ENCODE data around the gene HMG20A.

The HMG20A gene

GRCh38 chr15:77481670-77482069, 61.0 kb downstream of the HMG20A start:
- Histone ChIP-seq H3K9ac (ENCODE audit: low read length) (no peak overlapping the region), H3K9me3 (ENCODE audit: insufficient read depth, low read depth, low read length) (no peaks in the 10 kb centered on the region), H4K8ac (ENCODE audit: low read depth, low read length) (no peak overlapping the region), H3K79me2 (ENCODE audit: control insufficient read depth, insufficient read depth, low read length, poor library complexity) (no peaks in the 10 kb centered on the region), H3K27me3 (ENCODE audit: insufficient read depth, low read length) (no peaks in the 10 kb centered on the region), H2BK120ac (ENCODE audit: insufficient read depth, low read length, poor library complexity) (no peak overlapping the region), H3K18ac (ENCODE audit: low read length) (no peak overlapping the region), H3K4ac (ENCODE audit: low read depth, low read length) (no peak overlapping the region), H2AFZ (ENCODE audit: insufficient read depth, low read length, poor library complexity) (no peak overlapping the region), H4K91ac (ENCODE audit: low read depth, low read length) (no peak overlapping the region), H3K14ac (ENCODE audit: low read length) (no peak overlapping the region), H3K79me1 (ENCODE audit: low read length) (no peaks in the 10 kb centered on the region), H3K27ac (ENCODE audit: low read depth, low read length) (no peak overlapping the region), H2BK5ac (ENCODE audit: low read depth, low read length, poor library complexity) (no peak overlapping the region), H4K12ac (ENCODE audit: low read depth, low read length) (no peak overlapping the region), H3K23ac (ENCODE audit: low read length) (no peak overlapping the region), H3K4me2 (ENCODE audit: low read length) (no peak overlapping the region), H3K4me1 (ENCODE audit: control insufficient read depth in 1 of 2, insufficient read depth in 2 of 2, low read length in 2 of 2) (peaks cover 0 to 2% of the 10 kb centered on the region in 2 experiments), H3K36me3 (ENCODE audit: control insufficient read depth in 1 of 2, insufficient read depth in 2 of 2, low read length in 2 of 2) (peaks cover 12 to 21% of the 10 kb centered on the region in 2 experiments), H2BK12ac (ENCODE audit: low read length) (no peak overlapping the region), H2AK5ac (ENCODE audit: low read length) (no peak overlapping the region), H3K4me3 (ENCODE audit: low read depth, low read length) (no peak overlapping the region)
- no peak for DNase-seq
- WGBS (ENCODE audit: extremely low coverage, insufficient coverage, insufficient read length) = no CpG with 5 or more reads among the region's 1 CpG

GRCh38 chr15:77482570-77482969, 61.9 kb downstream of the HMG20A start:
- Histone ChIP-seq H2AK5ac (ENCODE audit: low read length) (no peak overlapping the region), H3K14ac (ENCODE audit: low read length) (no peak overlapping the region), H3K18ac (ENCODE audit: low read length) (no peak overlapping the region), H3K4ac (ENCODE audit: low read depth, low read length) (no peak overlapping the region), H2BK5ac (ENCODE audit: low read depth, low read length, poor library complexity) (no peak overlapping the region), H3K4me3 (ENCODE audit: low read depth, low read length) (no peak overlapping the region), H3K4me1 (ENCODE audit: control insufficient read depth in 1 of 2, insufficient read depth in 2 of 2, low read length in 2 of 2) (peaks cover 0 to 2% of the 10 kb centered on the region in 2 experiments), H3K79me2 (ENCODE audit: control insufficient read depth, insufficient read depth, low read length, poor library complexity) (no peaks in the 10 kb centered on the region), H3K27me3 (ENCODE audit: insufficient read depth, low read length) (no peaks in the 10 kb centered on the region), H2BK12ac (ENCODE audit: low read length) (no peak overlapping the region), H3K9me3 (ENCODE audit: insufficient read depth, low read depth, low read length) (no peaks in the 10 kb centered on the region), H3K36me3 (ENCODE audit: control insufficient read depth in 1 of 2, insufficient read depth in 2 of 2, low read length in 2 of 2) (peaks cover 12 to 21% of the 10 kb centered on the region in 2 experiments), H4K8ac (ENCODE audit: low read depth, low read length) (no peak overlapping the region), H2BK120ac (ENCODE audit: insufficient read depth, low read length, poor library complexity) (no peak overlapping the region), H2AFZ (ENCODE audit: insufficient read depth, low read length, poor library complexity) (no peak overlapping the region), H3K9ac (ENCODE audit: low read length) (no peak overlapping the region), H3K23ac (ENCODE audit: low read length) (no peak overlapping the region), H3K27ac (ENCODE audit: low read depth, low read length) (no peak overlapping the region), H3K4me2 (ENCODE audit: low read length) (no peak overlapping the region), H4K12ac (ENCODE audit: low read depth, low read length) (no peak overlapping the region), H4K91ac (ENCODE audit: low read depth, low read length) (no peak overlapping the region), H3K79me1 (ENCODE audit: low read length) (no peaks in the 10 kb centered on the region)
- peak in 1 of 2 donors; percentile 25 for DNase-seq
- 100% methylated on average over 2 of the region's 2 CpGs for WGBS (ENCODE audit: extremely low coverage, insufficient coverage, insufficient read length)

- peaks cover 9 to 16% of the 10 kb centered on the region in 2 experiments for H3K36me3 ChIP-seq (ENCODE audit: control insufficient read depth in 1 of 2, insufficient read depth in 2 of 2, low read length in 2 of 2)
- H3K9ac ChIP-seq (ENCODE audit: low read length) = no peak overlapping the region
- H3K79me2 ChIP-seq (ENCODE audit: control insufficient read depth, insufficient read depth, low read length, poor library complexity) = no peaks in the 10 kb centered on the region
- peaks cover 0 to 2% of the 10 kb centered on the region in 2 experiments for H3K4me1 ChIP-seq (ENCODE audit: control insufficient read depth in 1 of 2, insufficient read depth in 2 of 2, low read length in 2 of 2)
- no peak overlapping the region for H4K8ac ChIP-seq (ENCODE audit: low read depth, low read length)
- no peak overlapping the region for H2AK5ac ChIP-seq (ENCODE audit: low read length)
- no peak overlapping the region for H2BK12ac ChIP-seq (ENCODE audit: low read length)
- H3K79me1 ChIP-seq (ENCODE audit: low read length) = no peaks in the 10 kb centered on the region
- no peak overlapping the region for H3K23ac ChIP-seq (ENCODE audit: low read length)
- no peak overlapping the region for H3K4me3 ChIP-seq (ENCODE audit: low read depth, low read length)
- no peak overlapping the region for H2BK120ac ChIP-seq (ENCODE audit: insufficient read depth, low read length, poor library complexity)
- no CpG with 5 or more reads among the region's 1 CpG for whole genome bisulfite sequencing (ENCODE audit: extremely low coverage, insufficient coverage, insufficient read length)
- H2AFZ ChIP-seq (ENCODE audit: insufficient read depth, low read length, poor library complexity) = no peak overlapping the region
- H4K91ac ChIP-seq (ENCODE audit: low read depth, low read length) = no peak overlapping the region
- no peak overlapping the region for H3K27ac ChIP-seq (ENCODE audit: low read depth, low read length)
- DNase-seq = no peak
- no peak overlapping the region for H4K12ac ChIP-seq (ENCODE audit: low read depth, low read length)
- H3K18ac ChIP-seq (ENCODE audit: low read length) = no peak overlapping the region
- H3K14ac ChIP-seq (ENCODE audit: low read length) = no peak overlapping the region
- H3K4ac ChIP-seq (ENCODE audit: low read depth, low read length) = no peak overlapping the region
- H3K9me3 ChIP-seq (ENCODE audit: insufficient read depth, low read depth, low read length) = no peaks in the 10 kb centered on the region
- no peak overlapping the region for H2BK5ac ChIP-seq (ENCODE audit: low read depth, low read length, poor library complexity)
- no peaks in the 10 kb centered on the region for H3K27me3 ChIP-seq (ENCODE audit: insufficient read depth, low read length)
- no peak overlapping the region for H3K4me2 ChIP-seq (ENCODE audit: low read length)
Observed at GRCh38 chr15:77483425-77484140, 62.9 kb downstream of the HMG20A start.

- no peak overlapping the region for H4K8ac ChIP-seq (ENCODE audit: low read depth, low read length)
- peaks cover 6 to 13% of the 10 kb centered on the region in 2 experiments for H3K36me3 ChIP-seq (ENCODE audit: control insufficient read depth in 1 of 2, insufficient read depth in 2 of 2, low read length in 2 of 2)
- no peak overlapping the region for H2AFZ ChIP-seq (ENCODE audit: insufficient read depth, low read length, poor library complexity)
- H2AK5ac ChIP-seq (ENCODE audit: low read length) = no peak overlapping the region
- H3K4me1 ChIP-seq (ENCODE audit: control insufficient read depth in 1 of 2, insufficient read depth in 2 of 2, low read length in 2 of 2) = peaks cover 3 to 6% of the 10 kb centered on the region in 2 experiments
- H3K4me3 ChIP-seq (ENCODE audit: low read depth, low read length) = no peak overlapping the region
- H3K79me1 ChIP-seq (ENCODE audit: low read length) = no peaks in the 10 kb centered on the region
- H3K9me3 ChIP-seq (ENCODE audit: insufficient read depth, low read depth, low read length) = no peaks in the 10 kb centered on the region
- no peaks in the 10 kb centered on the region for H3K79me2 ChIP-seq (ENCODE audit: control insufficient read depth, insufficient read depth, low read length, poor library complexity)
- DNase-seq = no peak
- H2BK12ac ChIP-seq (ENCODE audit: low read length) = no peak overlapping the region
- no peak overlapping the region for H3K18ac ChIP-seq (ENCODE audit: low read length)
- no peaks in the 10 kb centered on the region for H3K27me3 ChIP-seq (ENCODE audit: insufficient read depth, low read length)
- H2BK5ac ChIP-seq (ENCODE audit: low read depth, low read length, poor library complexity) = no peak overlapping the region
- no peak overlapping the region for H4K91ac ChIP-seq (ENCODE audit: low read depth, low read length)
- no peak overlapping the region for H2BK120ac ChIP-seq (ENCODE audit: insufficient read depth, low read length, poor library complexity)
- H3K14ac ChIP-seq (ENCODE audit: low read length) = no peak overlapping the region
- H3K4me2 ChIP-seq (ENCODE audit: low read length) = no peak overlapping the region
- no peak overlapping the region for H3K4ac ChIP-seq (ENCODE audit: low read depth, low read length)
- no peak overlapping the region for H3K27ac ChIP-seq (ENCODE audit: low read depth, low read length)
- H3K23ac ChIP-seq (ENCODE audit: low read length) = no peak overlapping the region
- H3K9ac ChIP-seq (ENCODE audit: low read length) = no peak overlapping the region
- no peak overlapping the region for H4K12ac ChIP-seq (ENCODE audit: low read depth, low read length)
Observed at GRCh38 chr15:77484994-77485393, 64.3 kb downstream of the HMG20A start.

Data from trophoblast cell (in vitro differentiated cells and primary cell).